A549 (cell line): ENCODE results near the gene DCUN1D4. TPM values are rescaled to one million over a fixed set of nuclear protein-coding genes. Genes with fewer than 3 reads are reported as not detected.
A peak's percentile ranks its signal among the peaks of the same experiment; 100 is the strongest.

Experiments used
- ATAC-seq, 2 experiments: fragments of 200-7000 bp in 1 of 2; fragments of >200 bp in 1 of 2; cut with Nextera tagmentation in 1 of 2; cut with Tn5 transposase in 1 of 2; 3 replicates each; pipeline versions ENCODE4 v1.8.0 to v1.9.1; 2018 to 2020; ENCODE audit warnings: mild to moderate bottlenecking in 1 of 2, moderate library complexity in 1 of 2
- CTCF ChIA-PET: fragments of 300-600 bp; sonication (Branson Sonifier 250); formaldehyde crosslinking; extraction: SDS; loops from one replicate; lab custom pipeline; 2021; ENCODE audit warnings: antibody characterized with exemption, inconsistent platforms; lab: Yijun Ruan, JAX
- POLR2A ChIA-PET: fragments of 350-600 bp; formaldehyde crosslinking; extraction: SDS; loops from one replicate; lab custom pipeline; 2021; ENCODE audit warnings: antibody characterized with exemption, inconsistent platforms; lab: Yijun Ruan, JAX
- DNase-seq, 2 experiments: peaks; one replicate each; pipeline versions ENCODE4 v3.0.0 to v3.0.0-alpha.2; 2011 to 2016; ENCODE audit warnings: low read depth in 1 of 2, low spot score in 1 of 2
- FAIRE-seq: peaks from 2 replicates; lab custom pipeline; 2011; peaks lifted over from hg19 to GRCh38; lab: Jason Lieb, UNC
- H3K27ac ChIP-seq, 2 experiments: fragments of >200 bp; sonication (Bioruptor Twin); formaldehyde crosslinking; 3 replicates each; pipeline ENCODE4 v1.5.1; 2016 to 2017
- H3K4me1 ChIP-seq: fragments of >200 bp; sonication (Bioruptor Twin); formaldehyde crosslinking; 3 replicates; pipeline ENCODE4 v1.6.1; 2016
- H3K4me2 ChIP-seq: fragments of >200 bp; sonication (Bioruptor Twin); formaldehyde crosslinking; 3 replicates; pipeline ENCODE4 v1.6.1; 2016
- H3K4me3 ChIP-seq: fragments of >200 bp; sonication (Bioruptor Twin); formaldehyde crosslinking; 3 replicates; pipeline ENCODE4 v1.5.1; 2016
- H3K9me3 ChIP-seq: fragments of >200 bp; sonication (Bioruptor Twin); formaldehyde crosslinking; 3 replicates; pipeline ENCODE4 v1.6.1; 2016
- CEBPB ChIP-seq, 2 experiments: fragments of >200 bp in 1 of 2; sonication (Bioruptor Twin) in 1 of 2; formaldehyde crosslinking in 1 of 2; IDR thresholded peaks; 2 replicates each; pipeline ENCODE4 v1.6.1; 2012 to 2016
- CHD2 ChIP-seq: fragments of 150-350 bp; IDR thresholded peaks from 2 replicates; pipeline ENCODE4 v1.6.1; 2014; ENCODE audit warnings: low read length; ENCODE audit not compliant: partially characterized antibody
- FOSB ChIP-seq: fragments of 250-450 bp; sonication (Bioruptor Pico); IDR thresholded peaks from 2 replicates; pipeline ENCODE4 v1.5.0; 2020; ENCODE audit warnings: mild to moderate bottlenecking, moderate library complexity
- GATA3 ChIP-seq: IDR thresholded peaks from 2 replicates; pipeline ENCODE4 v1.6.1; 2012; ENCODE audit warnings: borderline replicate concordance
- HDAC2 ChIP-seq: fragments of 200-600 bp; sonication (generic); IDR thresholded peaks from 2 replicates; pipeline ENCODE4 v1.6.1; 2016
- HOXA7 ChIP-seq: fragments of 250-450 bp; sonication (Bioruptor Pico); IDR thresholded peaks from 2 replicates; pipeline ENCODE4 v1.5.0; 2020; ENCODE audit warnings: mild to moderate bottlenecking, moderate library complexity
- HOXB5 ChIP-seq: fragments of 250-450 bp; sonication (Bioruptor Pico); IDR thresholded peaks from 2 replicates; pipeline ENCODE4 v1.5.0; 2020; ENCODE audit warnings: mild to moderate bottlenecking, moderate library complexity
- JUNB ChIP-seq: fragments of >200 bp; sonication (Bioruptor Twin); formaldehyde crosslinking; IDR thresholded peaks from 2 replicates; pipeline ENCODE4 v1.6.1; 2016
- MAFK ChIP-seq: fragments of 450-650 bp; IDR thresholded peaks from 2 replicates; pipeline ENCODE4 v1.6.1; 2014; ENCODE audit not compliant: partially characterized antibody
- NFE2L2 ChIP-seq: fragments of 150-350 bp; conservative IDR thresholded peaks from 2 replicates; pipeline ENCODE4 v1.6.1; 2014; ENCODE audit warnings: low read length
- NPAS2 ChIP-seq: fragments of 250-450 bp; sonication (Bioruptor Pico); IDR thresholded peaks from 2 replicates; pipeline ENCODE4 v1.8.0; 2022; ENCODE audit warnings: mild to moderate bottlenecking, moderate library complexity, borderline replicate concordance
- RCOR1 ChIP-seq: fragments of 150-350 bp; IDR thresholded peaks from 2 replicates; pipeline ENCODE4 v1.6.1; 2014; ENCODE audit warnings: antibody characterized with exemption, low read length, low read depth
- ZFP36 ChIP-seq: fragments of 450-650 bp; IDR thresholded peaks from 2 replicates; pipeline ENCODE4 v1.6.1; 2014; ENCODE audit warnings: borderline replicate concordance; ENCODE audit not compliant: partially characterized antibody
- ZNF302 ChIP-seq: fragments of 250-450 bp; sonication (Bioruptor Pico); IDR thresholded peaks from 2 replicates; pipeline ENCODE4 v1.9.0; 2021; ENCODE audit warnings: inconsistent platforms, mild to moderate bottlenecking, moderate library complexity
- WGBS: methylation state at CpG from one replicate; pipeline ENCODE4 v1.1.6; 2017; ENCODE audit errors: missing lambda C conversion rate; 5-methylcytosine and 5-hydroxymethylcytosine counted together
- polyA plus RNA-seq, 4 experiments: library from polyadenylated mRNA; depleted of rRNA in 3 of 4; stranded (reverse); fragments of >200 nt; fragmentation: RNase III in 1 of 4; extraction: RNeasy Plus Mini Kit Qiagen cat#74134 plus additional on column Dnase treatment in 1 of 4; gene quantifications; 2 replicates in 3 of 4; 3 replicates in 1 of 4; pipeline ENCODE4 v1.2.3, GENCODE V29; 2011 to 2017
- TF ChIP-seq, protein P1 (sequence below): fragments of >200 bp; sonication (Bioruptor Twin); formaldehyde crosslinking; IDR thresholded peaks from 3 replicates; pipeline ENCODE4 v1.6.1; 2016
- TF ChIP-seq, protein P2 (sequence below): fragments of 200-600 bp; sonication (generic); IDR thresholded peaks from 2 replicates; pipeline ENCODE4 v1.6.1; 2016; ENCODE audit warnings: antibody characterized with exemption, mild to moderate bottlenecking, moderate library complexity
- TF ChIP-seq, protein P3 (sequence below): IDR thresholded peaks from 2 replicates; pipeline ENCODE4 v1.6.1; 2012

Gene DCUN1D4
- polyA plus RNA-seq, 2 of the 4 experiments (the other 2 are of a cell fraction) = 25.2 to 65.0 TPM

DNA sequence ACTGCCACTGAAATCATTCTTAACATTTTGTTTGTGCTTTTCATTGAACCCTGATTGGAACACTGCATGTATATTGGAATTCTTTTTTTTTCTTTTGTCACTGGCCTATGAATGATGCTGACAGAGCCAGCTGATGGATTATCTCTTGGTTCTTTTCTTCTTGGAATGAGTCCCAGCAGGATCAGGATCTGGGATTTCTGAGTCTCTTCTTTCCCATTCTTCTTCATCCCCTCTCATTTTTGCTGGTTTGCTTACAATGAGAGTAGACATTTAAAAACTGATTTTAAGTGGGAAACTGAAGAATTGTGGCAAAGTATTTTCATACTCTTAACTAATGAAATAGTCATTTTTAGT is 9.0 kb downstream of the DCUN1D4 start:
- no peak overlapping the region for H3K4me3 ChIP-seq
- no peaks in the 10 kb centered on the region for H3K9me3 ChIP-seq
- ATAC-seq = no peak
- H3K4me1 ChIP-seq = peaks cover 35% of the 10 kb centered on the region
- H3K27ac ChIP-seq = no peak overlapping the region; a peak in 1 of 6 replicates
- FAIRE-seq = no peak
- no peak for DNase-seq
- POLR2A ChIA-PET = no interaction called here
- CTCF ChIA-PET = interaction anchor here (0.7 kb wide), 1 partner anchor 44 kb away, joined by 4 read pairs; no protein-coding TSS in a partner anchor
- no peak for TF ChIP-seq ZNF302
- TF ChIP-seq HOXA7 (CRISPR knock-in tag) = no peak
- no peak for TF ChIP-seq CHD2
- TF ChIP-seq, protein P1, sequence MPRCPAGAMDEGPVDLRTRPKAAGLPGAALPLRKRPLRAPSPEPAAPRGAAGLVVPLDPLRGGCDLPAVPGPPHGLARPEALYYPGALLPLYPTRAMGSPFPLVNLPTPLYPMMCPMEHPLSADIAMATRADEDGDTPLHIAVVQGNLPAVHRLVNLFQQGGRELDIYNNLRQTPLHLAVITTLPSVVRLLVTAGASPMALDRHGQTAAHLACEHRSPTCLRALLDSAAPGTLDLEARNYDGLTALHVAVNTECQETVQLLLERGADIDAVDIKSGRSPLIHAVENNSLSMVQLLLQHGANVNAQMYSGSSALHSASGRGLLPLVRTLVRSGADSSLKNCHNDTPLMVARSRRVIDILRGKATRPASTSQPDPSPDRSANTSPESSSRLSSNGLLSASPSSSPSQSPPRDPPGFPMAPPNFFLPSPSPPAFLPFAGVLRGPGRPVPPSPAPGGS = no peak
- no peak for TF ChIP-seq NFE2L2
- TF ChIP-seq, protein P2, sequence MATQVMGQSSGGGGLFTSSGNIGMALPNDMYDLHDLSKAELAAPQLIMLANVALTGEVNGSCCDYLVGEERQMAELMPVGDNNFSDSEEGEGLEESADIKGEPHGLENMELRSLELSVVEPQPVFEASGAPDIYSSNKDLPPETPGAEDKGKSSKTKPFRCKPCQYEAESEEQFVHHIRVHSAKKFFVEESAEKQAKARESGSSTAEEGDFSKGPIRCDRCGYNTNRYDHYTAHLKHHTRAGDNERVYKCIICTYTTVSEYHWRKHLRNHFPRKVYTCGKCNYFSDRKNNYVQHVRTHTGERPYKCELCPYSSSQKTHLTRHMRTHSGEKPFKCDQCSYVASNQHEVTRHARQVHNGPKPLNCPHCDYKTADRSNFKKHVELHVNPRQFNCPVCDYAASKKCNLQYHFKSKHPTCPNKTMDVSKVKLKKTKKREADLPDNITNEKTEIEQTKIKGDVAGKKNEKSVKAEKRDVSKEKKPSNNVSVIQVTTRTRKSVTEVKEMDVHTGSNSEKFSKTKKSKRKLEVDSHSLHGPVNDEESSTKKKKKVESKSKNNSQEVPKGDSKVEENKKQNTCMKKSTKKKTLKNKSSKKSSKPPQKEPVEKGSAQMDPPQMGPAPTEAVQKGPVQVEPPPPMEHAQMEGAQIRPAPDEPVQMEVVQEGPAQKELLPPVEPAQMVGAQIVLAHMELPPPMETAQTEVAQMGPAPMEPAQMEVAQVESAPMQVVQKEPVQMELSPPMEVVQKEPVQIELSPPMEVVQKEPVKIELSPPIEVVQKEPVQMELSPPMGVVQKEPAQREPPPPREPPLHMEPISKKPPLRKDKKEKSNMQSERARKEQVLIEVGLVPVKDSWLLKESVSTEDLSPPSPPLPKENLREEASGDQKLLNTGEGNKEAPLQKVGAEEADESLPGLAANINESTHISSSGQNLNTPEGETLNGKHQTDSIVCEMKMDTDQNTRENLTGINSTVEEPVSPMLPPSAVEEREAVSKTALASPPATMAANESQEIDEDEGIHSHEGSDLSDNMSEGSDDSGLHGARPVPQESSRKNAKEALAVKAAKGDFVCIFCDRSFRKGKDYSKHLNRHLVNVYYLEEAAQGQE = no peak
- TF ChIP-seq, protein P3, sequence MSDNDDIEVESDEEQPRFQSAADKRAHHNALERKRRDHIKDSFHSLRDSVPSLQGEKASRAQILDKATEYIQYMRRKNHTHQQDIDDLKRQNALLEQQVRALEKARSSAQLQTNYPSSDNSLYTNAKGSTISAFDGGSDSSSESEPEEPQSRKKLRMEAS = no peak
- TF ChIP-seq FOSB (CRISPR knock-in tag) = no peak
- no peak overlapping the region for H3K4me2 ChIP-seq

DNA sequence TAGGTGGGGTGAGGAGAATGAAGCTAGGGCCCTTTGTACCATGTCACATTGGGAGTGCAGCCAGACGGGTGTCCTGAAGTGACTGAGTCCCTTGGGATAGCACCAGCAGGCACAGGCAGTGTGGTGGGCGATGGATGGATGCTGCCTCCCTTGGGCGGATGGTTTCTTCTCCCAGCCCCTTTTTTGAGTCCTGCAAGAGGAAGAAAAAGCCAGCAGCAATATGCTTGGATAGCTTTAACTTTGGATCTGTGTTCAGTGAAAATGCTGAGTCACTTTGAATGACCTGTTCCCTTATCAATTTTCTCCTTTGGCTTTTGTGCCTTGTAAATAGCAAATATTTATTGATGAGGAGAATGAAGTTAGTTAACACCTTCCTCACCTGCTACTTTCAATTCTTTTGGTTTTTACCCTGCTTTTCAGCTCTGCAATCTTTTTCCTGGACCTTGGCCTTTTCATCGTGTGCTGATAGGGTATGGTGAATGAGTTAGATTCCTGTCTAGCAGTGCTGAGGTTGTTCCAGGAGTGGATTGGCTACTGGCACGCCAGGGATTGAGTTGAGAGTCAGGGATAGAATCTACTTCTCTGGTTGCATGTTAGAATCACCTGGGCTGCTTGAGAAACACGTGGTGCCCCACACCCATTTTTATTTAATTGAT is 10.2 kb downstream of the DCUN1D4 start:
- H3K4me3 ChIP-seq = no peak overlapping the region
- TF ChIP-seq MAFK (peak; percentile 94), NFE2L2 (peak; percentile 87), RCOR1 (no peak), HOXB5 (CRISPR knock-in tag) (no peak)
- ATAC-seq = peak; percentile 43 to 64; a peak in 3 of 6 replicates
- WGBS = 68% methylated on average over 5 of the region's 6 CpGs
- H3K4me2 ChIP-seq = peak overlapping the region; percentile 74
- H3K9me3 ChIP-seq = no peaks in the 10 kb centered on the region
- ChIA-PET POLR2A (no interaction called here), CTCF (interaction anchor here (1.0 kb wide), 1 partner anchor 11 kb away, joined by 3 read pairs; the partner anchor contains the start of gene DCUN1D4)
- DNase-seq = peak in 1 of 2 experiments; percentile 14
- FAIRE-seq = no peak
- H3K27ac ChIP-seq = peak overlapping the region; percentile 74 to 90
- H3K4me1 ChIP-seq = peaks cover 32% of the 10 kb centered on the region

DNA sequence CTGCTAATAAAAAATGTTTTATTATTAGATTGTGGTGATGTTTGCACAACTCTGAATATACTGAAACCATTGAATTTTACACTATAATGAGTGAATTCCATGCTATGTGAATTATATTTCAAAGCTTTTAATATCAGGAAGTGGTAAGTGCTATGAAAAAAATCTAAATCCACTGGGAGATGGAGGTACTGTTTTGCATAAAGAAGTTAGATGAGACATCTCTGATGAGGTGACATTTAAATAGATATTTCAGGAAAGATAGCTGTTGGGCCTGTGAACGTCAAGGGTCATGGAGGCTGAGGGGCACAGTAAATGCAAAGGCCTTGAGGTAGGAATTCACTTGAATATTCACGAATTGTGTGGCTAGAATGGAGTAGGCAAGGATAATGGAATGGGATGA is 12.3 kb downstream of the DCUN1D4 start:
- Histone ChIP-seq H3K4me1 (peaks cover 42% of the 10 kb centered on the region), H3K27ac (no peak overlapping the region), H3K4me2 (no peak overlapping the region), H3K9me3 (no peaks in the 10 kb centered on the region), H3K4me3 (no peak overlapping the region)
- POLR2A ChIA-PET = no interaction called here
- 87% methylated on average over 2 of the region's 2 CpGs for WGBS
- ATAC-seq = no peak
- TF ChIP-seq JUNB (no peak), ZFP36 (no peak), CEBPB (IDR thresholded peaks at IDR 0.05) (no peak), HDAC2 (no peak), NPAS2 (CRISPR knock-in tag) (no peak), GATA3 (no peak)
- CTCF ChIA-PET = no interaction called here
- FAIRE-seq = no peak
- no peak for DNase-seq
